Mesodermal cell (in vitro differentiated cells): ENCODE data around the gene SVIL. TPM values are rescaled to one million over a fixed set of nuclear protein-coding genes. Genes with fewer than 3 reads are reported as not detected.
A peak's percentile ranks its signal among the peaks of the same experiment; 100 is the strongest.

Experiments used
- H3K27ac ChIP-seq: 2 replicates; pipeline ENCODE4 v1.7.0; 2013; ENCODE audit warnings: mild to moderate bottlenecking, low read depth, low read length, moderate library complexity; ENCODE audit not compliant: severe bottlenecking
- H3K36me3 ChIP-seq: 2 replicates; pipeline ENCODE4 v1.7.1; 2013; ENCODE audit warnings: mild to moderate bottlenecking, low read length, moderate library complexity; ENCODE audit not compliant: control insufficient read depth, insufficient read depth
- H3K4me1 ChIP-seq: one replicate; pipeline ENCODE4 v1.7.1; 2013; ENCODE audit warnings: mild to moderate bottlenecking, low read length; ENCODE audit not compliant: insufficient read depth, control insufficient read depth, poor library complexity, severe bottlenecking
- H3K4me3 ChIP-seq: 2 replicates; pipeline ENCODE4 v1.7.0; 2013; ENCODE audit warnings: low read length, control low read depth, mild to moderate bottlenecking; ENCODE audit not compliant: insufficient read depth, poor library complexity, severe bottlenecking; ENCODE audit errors: extremely low read depth
- H3K9me3 ChIP-seq: 2 replicates; pipeline ENCODE4 v1.7.1; 2013; ENCODE audit warnings: mild to moderate bottlenecking, low read length, moderate library complexity; ENCODE audit not compliant: control insufficient read depth
- WGBS, 2 experiments: methylation state at CpG; one replicate each; pipeline ENCODE4 v1.1.5; 2013; ENCODE audit warnings: missing lambda C conversion rate in 2 of 2; ENCODE audit not compliant: insufficient coverage in 2 of 2; 5-methylcytosine and 5-hydroxymethylcytosine counted together
- polyA plus RNA-seq, 2 experiments: library from polyadenylated mRNA; stranded (reverse); fragments of 50-300 nt; gene quantifications; one replicate each; pipeline ENCODE4 v1.2.3, GENCODE V29; 2013

SVIL gene
- 67.2 TPM for polyA plus RNA-seq (2013, experiment 1 of 2)
- polyA plus RNA-seq (2013, experiment 2 of 2): 68.2 TPM

- Histone ChIP-seq H3K27ac (peak within 1 kb of the TSS; percentile 71), H3K4me3 (peak within 1 kb of the TSS; percentile 47), H3K36me3 (peaks cover 34% of the 10 kb centered on the region), H3K9me3 (peaks cover 6% of the 10 kb centered on the region), H3K4me1 (peaks cover 21% of the 10 kb centered on the region)
- WGBS, 2 experiments: 30 to 31% methylated on average over 8 to 9 of the region's 10 CpGs
Measured at GRCh38 chr10:29634764-29635625, at the start of gene SVIL. SVIL (minus strand) TSS chr10:29634971; CDS start chr10:29555058, 79,913 bp downstream.

GRCh38 chr10:29681676-29682448, 47.1 kb upstream of the SVIL start:
- peaks cover 93% of the 10 kb centered on the region for H3K36me3 ChIP-seq
- H3K9me3 ChIP-seq: peaks cover 20% of the 10 kb centered on the region
- WGBS, 2 experiments: 93 to 97% methylated on average over 6 to 7 of the region's 9 CpGs
- H3K4me1 ChIP-seq: peaks cover 9% of the 10 kb centered on the region
- no peak overlapping the region for H3K27ac ChIP-seq
- H3K4me3 ChIP-seq: no peak overlapping the region

DNA sequence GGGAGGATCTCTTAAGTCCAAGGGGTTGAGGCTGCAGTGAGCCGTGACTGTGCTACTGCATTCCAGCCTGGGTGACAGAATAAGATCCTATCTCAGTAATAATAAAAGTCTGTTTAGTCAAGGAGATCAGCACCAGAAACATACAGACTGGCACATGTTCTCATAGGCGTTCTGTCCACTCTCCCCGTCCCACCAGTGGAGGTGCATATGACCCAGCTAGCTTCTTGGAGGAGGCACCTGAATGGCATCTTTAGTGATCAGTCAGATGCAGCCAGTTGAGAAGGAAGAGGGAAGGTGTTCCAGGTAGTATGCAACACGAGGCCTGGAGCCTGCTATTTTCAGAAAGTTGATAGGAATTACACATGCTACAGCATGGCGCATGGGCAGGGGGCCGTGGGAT, 45.3 kb upstream of the SVIL start:
- H3K27ac ChIP-seq: no peak overlapping the region
- H3K4me1 ChIP-seq: peaks cover 7% of the 10 kb centered on the region
- peaks cover 36% of the 10 kb centered on the region for H3K9me3 ChIP-seq
- no peak overlapping the region for H3K4me3 ChIP-seq
- 90 to 94% methylated on average over 5 of the region's 6 CpGs for WGBS, 2 experiments
- peaks cover 97% of the 10 kb centered on the region for H3K36me3 ChIP-seq

DNA sequence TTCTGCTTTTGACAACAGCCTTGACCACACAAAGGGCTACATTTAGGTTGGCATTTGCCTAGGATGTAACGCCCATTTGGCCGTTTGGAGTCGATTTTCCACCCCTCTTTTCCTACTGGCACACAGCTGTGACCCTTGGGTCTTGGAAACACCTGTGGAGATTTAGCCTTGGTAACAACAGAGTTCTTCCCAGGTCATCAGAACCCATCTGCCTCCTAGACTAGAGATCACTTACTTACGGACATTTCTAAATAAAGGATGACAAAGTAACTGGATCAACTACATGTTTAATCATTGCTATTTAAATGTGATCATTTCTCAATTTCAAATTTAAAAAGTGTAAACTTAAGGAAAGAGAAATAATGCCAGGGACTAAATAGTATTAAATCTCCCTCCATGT, 42.0 kb upstream of the SVIL start:
- H3K27ac ChIP-seq: no peak overlapping the region
- peaks cover 8% of the 10 kb centered on the region for H3K4me1 ChIP-seq
- H3K4me3 ChIP-seq: no peak overlapping the region
- WGBS, 2 experiments: 91 to 97% methylated on average over 3 of the region's 4 CpGs
- H3K9me3 ChIP-seq: peaks cover 55% of the 10 kb centered on the region
- peaks cover 95% of the 10 kb centered on the region for H3K36me3 ChIP-seq

GRCh38 chr10:29675984-29676383, 41.2 kb upstream of the SVIL start:
- Histone ChIP-seq H3K9me3 (peaks cover 55% of the 10 kb centered on the region), H3K36me3 (peaks cover 95% of the 10 kb centered on the region), H3K4me1 (peaks cover 5% of the 10 kb centered on the region), H3K4me3 (no peak overlapping the region), H3K27ac (no peak overlapping the region)
- WGBS, 2 experiments: no CpG with 5 or more reads among the region's 1 CpG

DNA sequence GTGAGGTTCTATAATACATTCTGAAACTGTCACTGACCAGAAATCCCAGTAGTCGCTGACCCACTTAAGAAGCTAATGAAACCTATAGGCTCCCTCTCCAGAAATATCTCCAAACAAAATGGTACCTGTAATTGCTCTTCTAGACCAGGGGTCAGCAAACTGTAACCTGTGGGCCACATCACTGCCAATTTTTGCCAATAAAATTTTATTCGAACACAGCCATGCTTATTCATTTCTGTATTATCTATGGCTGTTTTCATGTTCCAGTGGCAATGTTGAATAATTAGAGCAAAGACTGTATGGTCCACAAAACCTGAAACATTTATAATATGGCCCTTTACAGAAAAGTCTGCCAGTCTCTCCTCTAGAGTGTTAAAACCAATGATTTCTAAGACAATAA, 37.2 kb upstream of the SVIL start:
- peaks cover 37% of the 10 kb centered on the region for H3K9me3 ChIP-seq
- 89 to 100% methylated on average over 1 of the region's 2 CpGs for WGBS, 2 experiments

DNA sequence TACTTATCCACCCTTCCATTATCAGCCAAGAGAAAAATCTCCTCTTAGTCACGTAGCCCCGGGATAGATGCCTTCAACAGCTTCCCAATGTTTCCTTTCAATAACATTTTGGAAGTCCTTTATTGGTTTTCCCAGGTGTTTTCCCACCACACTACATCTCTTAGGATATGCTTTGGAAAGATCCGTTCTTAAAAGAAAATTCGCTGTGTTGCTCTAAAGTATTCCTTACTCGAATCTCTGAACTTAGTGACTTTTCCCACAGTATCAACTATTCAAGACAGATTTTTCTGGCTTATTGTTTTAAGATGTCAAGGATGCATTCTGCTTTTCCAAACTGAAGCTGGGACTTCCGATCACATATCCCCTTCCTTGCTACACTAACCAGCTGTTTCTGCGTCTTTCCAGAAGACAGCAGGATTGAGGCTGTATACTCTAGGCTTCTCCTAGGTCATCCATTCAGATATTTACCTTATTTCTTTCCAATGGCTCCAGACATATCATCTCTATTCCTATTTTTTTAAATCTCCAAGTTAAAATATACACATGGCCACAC, 36.5 kb upstream of the SVIL start:
- H3K4me1 ChIP-seq: peaks cover 8% of the 10 kb centered on the region
- peaks cover 30% of the 10 kb centered on the region for H3K9me3 ChIP-seq
- WGBS, 2 experiments: 98% methylated on average over 6 to 7 of the region's 7 CpGs
- H3K36me3 ChIP-seq: peaks cover 76% of the 10 kb centered on the region
- no peak overlapping the region for H3K4me3 ChIP-seq
- no peak overlapping the region for H3K27ac ChIP-seq

More for the DNA sequence above, 37.2 kb upstream of the SVIL start:
- Histone ChIP-seq H3K36me3 (peaks cover 83% of the 10 kb centered on the region), H3K4me1 (peaks cover 8% of the 10 kb centered on the region), H3K4me3 (no peak overlapping the region), H3K27ac (no peak overlapping the region)

GRCh38 chr10:29670761-29671160, 36.0 kb upstream of the SVIL start:
- Histone ChIP-seq H3K9me3 (peaks cover 24% of the 10 kb centered on the region), H3K4me1 (peaks cover 8% of the 10 kb centered on the region), H3K4me3 (no peak overlapping the region), H3K27ac (no peak overlapping the region), H3K36me3 (peaks cover 75% of the 10 kb centered on the region)
- 95 to 100% methylated on average over 3 of the region's 4 CpGs for WGBS, 2 experiments

DNA sequence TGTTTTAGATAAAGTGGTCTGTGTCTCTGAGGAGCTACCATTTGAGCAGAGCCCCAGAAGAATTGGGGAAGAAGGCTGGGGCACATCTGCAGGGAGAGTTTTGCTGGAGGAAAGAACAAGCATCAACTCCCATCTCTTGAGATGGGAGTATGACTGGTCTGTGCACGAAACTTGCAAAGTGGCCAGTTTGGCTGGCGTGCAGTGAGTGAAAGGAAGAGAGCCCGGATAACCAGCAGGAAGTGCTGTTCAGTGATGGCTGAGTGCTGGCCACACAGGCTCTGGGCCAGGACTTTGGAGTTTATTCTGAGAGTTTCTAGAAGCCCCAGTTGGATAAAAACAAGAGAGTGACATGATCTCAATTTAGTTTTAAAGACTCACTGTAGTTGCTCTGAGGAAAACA, 34.4 kb upstream of the SVIL start:
- no peak overlapping the region for H3K27ac ChIP-seq
- H3K9me3 ChIP-seq: peaks cover 10% of the 10 kb centered on the region
- peaks cover 8% of the 10 kb centered on the region for H3K4me1 ChIP-seq
- H3K36me3 ChIP-seq: peaks cover 65% of the 10 kb centered on the region
- 87 to 91% methylated on average over 3 of the region's 3 CpGs for WGBS, 2 experiments
- no peak overlapping the region for H3K4me3 ChIP-seq

DNA sequence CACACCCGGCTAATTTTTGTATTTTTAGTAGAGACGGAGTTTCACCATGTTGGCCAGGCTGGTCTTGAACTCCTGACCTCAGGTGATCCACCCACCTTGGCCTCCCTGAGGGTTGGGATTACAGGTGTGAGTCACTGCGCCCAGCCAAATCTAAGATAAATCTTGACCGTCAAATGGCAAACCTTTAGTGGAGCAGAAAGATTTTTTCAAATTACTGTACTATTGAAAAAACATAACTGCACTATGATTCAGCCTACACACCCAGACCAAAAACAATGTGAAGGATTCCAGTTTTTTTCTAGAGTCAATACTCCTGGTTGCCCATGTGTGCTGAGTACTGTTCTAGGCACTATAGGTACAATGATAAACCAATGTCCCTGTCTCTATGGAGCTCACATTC, 33.9 kb upstream of the SVIL start:
- 83 to 94% methylated on average over 1 to 2 of the region's 4 CpGs for WGBS, 2 experiments
- no peak overlapping the region for H3K4me3 ChIP-seq
- H3K27ac ChIP-seq: no peak overlapping the region
- H3K9me3 ChIP-seq: peaks cover 4% of the 10 kb centered on the region
- H3K36me3 ChIP-seq: peaks cover 63% of the 10 kb centered on the region
- peaks cover 8% of the 10 kb centered on the region for H3K4me1 ChIP-seq
